ENCODE results near the gene GPA33. TPM values are rescaled to one million over a fixed set of nuclear protein-coding genes. Genes with fewer than 3 reads are reported as not detected.

Gene GPA33
- total RNA-seq, 1 donor from 2014 or later, result 0.72 TPM

GRCh38 chr1:167086768-167087167 is 3.4 kb downstream of the GPA33 start:
- DNase-seq (ENCODE audit: low spot score), result no peak

- DNase-seq (ENCODE audit: low spot score), result no peak
These were observed 4.1 kb downstream of the GPA33 start for GRCh38 chr1:167086033-167086432.

GRCh38 chr1:167084757-167085156 is 5.4 kb downstream of the GPA33 start:
- DNase-seq (ENCODE audit: low spot score), result no peak

- no peak for DNase-seq (ENCODE audit: low spot score)
These were observed 6.3 kb downstream of the GPA33 start for GRCh38 chr1:167083871-167084270.

GRCh38 chr1:167083066-167083665 is 7.0 kb downstream of the GPA33 start:
- no peak for DNase-seq (ENCODE audit: low spot score)

GRCh38 chr1:167082511-167083027 is 7.6 kb downstream of the GPA33 start:
- no peak for DNase-seq (ENCODE audit: low spot score)

- DNase-seq (ENCODE audit: low spot score), result no peak
These were observed 8.5 kb downstream of the GPA33 start for GRCh38 chr1:167081594-167082156.

- DNase-seq (ENCODE audit: low spot score), result no peak
These were observed 12.3 kb downstream of the GPA33 start for GRCh38 chr1:167077868-167078210.

GRCh38 chr1:167077128-167077867 is 12.9 kb downstream of the GPA33 start:
- no peak for DNase-seq (ENCODE audit: low spot score)

- no peak for DNase-seq (ENCODE audit: low spot score)
These were observed 14.0 kb downstream of the GPA33 start for GRCh38 chr1:167076136-167076710.

GRCh38 chr1:167071286-167071685 is 18.9 kb downstream of the GPA33 start:
- no peak for DNase-seq (ENCODE audit: low spot score)

GRCh38 chr1:167068761-167069160 is 21.4 kb downstream of the GPA33 start:
- no peak for DNase-seq (ENCODE audit: low spot score)

GRCh38 chr1:167067904-167068303 is 22.3 kb downstream of the GPA33 start:
- no peak for DNase-seq (ENCODE audit: low spot score)

GRCh38 chr1:167066333-167067122 is 23.6 kb downstream of the GPA33 start:
- DNase-seq (ENCODE audit: low spot score), result peak; percentile 72

GRCh38 chr1:167065471-167065870 is 24.7 kb downstream of the GPA33 start:
- no peak for DNase-seq (ENCODE audit: low spot score)

- no peak for DNase-seq (ENCODE audit: low spot score)
These were observed 25.6 kb downstream of the GPA33 start for GRCh38 chr1:167064621-167065020.

GRCh38 chr1:167061073-167061464 is 29.1 kb downstream of the GPA33 start:
- DNase-seq (ENCODE audit: low spot score), result no peak

- no peak for DNase-seq (ENCODE audit: low spot score)
These were observed 29.8 kb downstream of the GPA33 start for GRCh38 chr1:167060141-167061072.

- DNase-seq (ENCODE audit: low spot score), result no peak
These were observed 30.4 kb downstream of the GPA33 start for GRCh38 chr1:167059809-167060107.

- DNase-seq (ENCODE audit: low spot score), result peak; percentile 63
These were observed 30.9 kb downstream of the GPA33 start for GRCh38 chr1:167059045-167059808.

Measured in umbilical cord (tissue), 2 donors.